ENCODE data around the gene UROC1.

GRCh38 chr3:126554560-126555525, 37.3 kb upstream of the UROC1 start:
- TF ChIP-seq CTCF (conservative IDR thresholded peaks at IDR 0.05; ENCODE audit: low read length) (no peak), EZH2phosphoT487 (IDR thresholded peaks at IDR 0.05; ENCODE audit: borderline replicate concordance) (no peak)

All from Loucy (cell line).